HepG2 (cell line): ENCODE data around the gene NRN1L. TPM values are rescaled to one million over a fixed set of nuclear protein-coding genes. Genes with fewer than 3 reads are reported as not detected.

Experiments used
- AGO2 ChIP-seq: fragments of 200-400 bp; formaldehyde crosslinking; optimal IDR thresholded peaks from 2 replicates; pipeline ENCODE3; 2017; ENCODE audit warnings: mild to moderate bottlenecking, low read depth, low read length, moderate library complexity
- ATF6 ChIP-seq: sonication (generic); formaldehyde crosslinking; conservative IDR thresholded peaks from 2 replicates; pipeline ENCODE4 v1.4.0; 2020; ENCODE audit warnings: missing genetic modification reagents
- HES4 ChIP-seq: sonication (generic); formaldehyde crosslinking; IDR thresholded peaks from 2 replicates; pipeline ENCODE4 v1.9.0; 2021; ENCODE audit warnings: mild to moderate bottlenecking, missing genetic modification reagents, borderline replicate concordance
- HNRNPLL ChIP-seq: fragments of 200-400 bp; formaldehyde crosslinking; IDR thresholded peaks from 2 replicates; pipeline ENCODE4 v1.6.1; 2017; ENCODE audit warnings: mild to moderate bottlenecking, low read depth, low read length; ENCODE audit not compliant: poor library complexity, severe bottlenecking
- KDM1A ChIP-seq: IDR thresholded peaks from 2 replicates; pipeline ENCODE4 v1.6.1; 2016; ENCODE audit warnings: missing compliant biosample characterization
- KLF6 ChIP-seq: IDR thresholded peaks from 2 replicates; pipeline ENCODE4 v1.8.0; 2016; ENCODE audit warnings: missing biosample characterization, missing genetic modification reagents
- KMT2B ChIP-seq: IDR thresholded peaks from 2 replicates; pipeline ENCODE4 v1.6.1; 2016; ENCODE audit warnings: missing genetic modification reagents, missing compliant biosample characterization
- NFIB ChIP-seq: sonication (generic); formaldehyde crosslinking; IDR thresholded peaks from 2 replicates; pipeline ENCODE4 v1.9.0; 2021; ENCODE audit warnings: missing genetic modification reagents, mild to moderate bottlenecking, borderline replicate concordance
- NFIC ChIP-seq: IDR thresholded peaks from 2 replicates; pipeline ENCODE4 v1.6.1; 2012; ENCODE audit warnings: mild to moderate bottlenecking, low read length, inconsistent platforms
- RARA ChIP-seq: IDR thresholded peaks from 2 replicates; pipeline ENCODE4 v1.6.1; 2016; ENCODE audit warnings: missing genetic modification reagents, missing compliant biosample characterization
- SATB2 ChIP-seq: sonication (generic); formaldehyde crosslinking; IDR thresholded peaks from 2 replicates; pipeline ENCODE4 v1.5.0; 2020; ENCODE audit warnings: missing genetic modification reagents
- SRSF9 ChIP-seq: fragments of 200-400 bp; formaldehyde crosslinking; IDR thresholded peaks from 2 replicates; pipeline ENCODE4 v1.6.1; 2018; ENCODE audit warnings: borderline replicate concordance, mild to moderate bottlenecking, low read depth, low read length; ENCODE audit not compliant: insufficient read depth, poor library complexity, severe bottlenecking
- TCF12 ChIP-seq, 2 experiments: fragments of 450-650 bp in 1 of 2; sonication (generic) in 1 of 2; formaldehyde crosslinking in 1 of 2; IDR thresholded peaks; 2 replicates each; pipeline versions ENCODE4 v1.6.1 to v1.8.0; 2017 to 2022; ENCODE audit warnings: antibody characterized with exemption in 1 of 2, mild to moderate bottlenecking in 1 of 2, missing genetic modification reagents in 1 of 2, moderate library complexity in 1 of 2
- THRA ChIP-seq: sonication (generic); formaldehyde crosslinking; IDR thresholded peaks from 2 replicates; pipeline ENCODE4 v1.4.0; 2020; ENCODE audit warnings: missing genetic modification reagents, borderline replicate concordance
- WIZ ChIP-seq: sonication (generic); formaldehyde crosslinking; IDR thresholded peaks from 2 replicates; pipeline ENCODE4 v1.5.1; 2020; ENCODE audit warnings: mild to moderate bottlenecking, missing genetic modification reagents
- ZNF652 ChIP-seq: IDR thresholded peaks from 2 replicates; pipeline ENCODE4 v1.6.1; 2016; ENCODE audit warnings: low read depth, borderline replicate concordance
- ZNF7 ChIP-seq: IDR thresholded peaks from 2 replicates; pipeline ENCODE4 v1.6.1; 2016; ENCODE audit warnings: missing biosample characterization, missing genetic modification reagents
- polyA plus RNA-seq, 8 experiments: library from polyadenylated mRNA; depleted of rRNA in 3 of 8; stranded (reverse) in 7 of 8; unstranded in 1 of 8; fragments of >200 nt; fragmentation: Illumina TruSeq in 4 of 8; extraction: Trizol in 4 of 8; gene quantifications; 2 replicates each; pipeline versions ENCODE4 v1.2.1 to v1.2.3, GENCODE V29; 2011 to 2016; ENCODE audit warnings: low read depth in 4 of 8, missing spikeins in 1 of 8, mixed read lengths in 1 of 8; ENCODE audit not compliant: insufficient read depth in 1 of 8
- total RNA-seq, 5 experiments: library from RNA; depleted of rRNA; stranded (reverse); fragments of >200 nt; fragmentation: Illumina TruSeq; extraction: Trizol; gene quantifications; 2 replicates each; pipeline ENCODE4 v1.2.3, GENCODE V29; 2016; ENCODE audit warnings: low read depth in 1 of 5
- TF ChIP-seq, protein P1 (sequence below): sonication (generic); formaldehyde crosslinking; IDR thresholded peaks from 2 replicates; pipeline ENCODE4 v1.4.0; 2020; ENCODE audit warnings: mild to moderate bottlenecking, missing genetic modification reagents
- TF ChIP-seq, protein P2 (sequence below): sonication (generic); formaldehyde crosslinking; IDR thresholded peaks from 2 replicates; pipeline ENCODE4 v1.4.0; 2020; ENCODE audit warnings: missing genetic modification reagents
- TF ChIP-seq, protein P3 (sequence below): sonication (generic); formaldehyde crosslinking; IDR thresholded peaks from 2 replicates; pipeline ENCODE4 v1.5.0; 2020; ENCODE audit warnings: mild to moderate bottlenecking, missing genetic modification reagents, borderline replicate concordance

Gene NRN1L
- total and polyA plus RNA-seq, 2 of the 13 experiments (the other 11 are each of a cell fraction or from before 2014, with no cell fraction given): 0.53 to 1.2 TPM

- TF ChIP-seq, protein P1, sequence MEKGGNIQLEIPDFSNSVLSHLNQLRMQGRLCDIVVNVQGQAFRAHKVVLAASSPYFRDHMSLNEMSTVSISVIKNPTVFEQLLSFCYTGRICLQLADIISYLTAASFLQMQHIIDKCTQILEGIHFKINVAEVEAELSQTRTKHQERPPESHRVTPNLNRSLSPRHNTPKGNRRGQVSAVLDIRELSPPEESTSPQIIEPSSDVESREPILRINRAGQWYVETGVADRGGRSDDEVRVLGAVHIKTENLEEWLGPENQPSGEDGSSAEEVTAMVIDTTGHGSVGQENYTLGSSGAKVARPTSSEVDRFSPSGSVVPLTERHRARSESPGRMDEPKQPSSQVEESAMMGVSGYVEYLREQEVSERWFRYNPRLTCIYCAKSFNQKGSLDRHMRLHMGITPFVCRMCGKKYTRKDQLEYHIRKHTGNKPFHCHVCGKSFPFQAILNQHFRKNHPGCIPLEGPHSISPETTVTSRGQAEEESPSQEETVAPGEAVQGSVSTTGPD (CRISPR knock-in tag): no peak
- TF ChIP-seq ATF6 (peak; percentile 92; the same call in 1 of the 2 replicates), NFIB (CRISPR knock-in tag) (no peak), ZNF652 (CRISPR knock-in tag) (no peak), SRSF9 (no peak), HNRNPLL (no peak), RARA (CRISPR knock-in tag) (0 out of 2 replicates have a peak, but pooled peaks have one; percentile 12), ZNF7 (CRISPR knock-in tag) (no peak), TCF12 (IDR thresholded peaks at IDR 0.05) (no peak), TCF12 (CRISPR knock-in tag; IDR thresholded peaks at IDR 0.05) (no peak), HES4 (CRISPR knock-in tag) (0 out of 2 replicates have a peak, but pooled peaks have one; percentile 85), KDM1A (CRISPR knock-in tag) (no peak), THRA (CRISPR knock-in tag) (peak; percentile 37; the same call in 1 of the 2 replicates), SATB2 (no peak), KMT2B (CRISPR knock-in tag) (peak; percentile 78), KLF6 (CRISPR knock-in tag) (peak; percentile 78), WIZ (CRISPR knock-in tag) (no peak), AGO2 (no peak), NFIC (no peak)
- TF ChIP-seq, protein P2, sequence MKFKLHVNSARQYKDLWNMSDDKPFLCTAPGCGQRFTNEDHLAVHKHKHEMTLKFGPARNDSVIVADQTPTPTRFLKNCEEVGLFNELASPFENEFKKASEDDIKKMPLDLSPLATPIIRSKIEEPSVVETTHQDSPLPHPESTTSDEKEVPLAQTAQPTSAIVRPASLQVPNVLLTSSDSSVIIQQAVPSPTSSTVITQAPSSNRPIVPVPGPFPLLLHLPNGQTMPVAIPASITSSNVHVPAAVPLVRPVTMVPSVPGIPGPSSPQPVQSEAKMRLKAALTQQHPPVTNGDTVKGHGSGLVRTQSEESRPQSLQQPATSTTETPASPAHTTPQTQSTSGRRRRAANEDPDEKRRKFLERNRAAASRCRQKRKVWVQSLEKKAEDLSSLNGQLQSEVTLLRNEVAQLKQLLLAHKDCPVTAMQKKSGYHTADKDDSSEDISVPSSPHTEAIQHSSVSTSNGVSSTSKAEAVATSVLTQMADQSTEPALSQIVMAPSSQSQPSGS (CRISPR knock-in tag): peak; percentile 70; the same call in 1 of the 2 replicates
- TF ChIP-seq, protein P3, sequence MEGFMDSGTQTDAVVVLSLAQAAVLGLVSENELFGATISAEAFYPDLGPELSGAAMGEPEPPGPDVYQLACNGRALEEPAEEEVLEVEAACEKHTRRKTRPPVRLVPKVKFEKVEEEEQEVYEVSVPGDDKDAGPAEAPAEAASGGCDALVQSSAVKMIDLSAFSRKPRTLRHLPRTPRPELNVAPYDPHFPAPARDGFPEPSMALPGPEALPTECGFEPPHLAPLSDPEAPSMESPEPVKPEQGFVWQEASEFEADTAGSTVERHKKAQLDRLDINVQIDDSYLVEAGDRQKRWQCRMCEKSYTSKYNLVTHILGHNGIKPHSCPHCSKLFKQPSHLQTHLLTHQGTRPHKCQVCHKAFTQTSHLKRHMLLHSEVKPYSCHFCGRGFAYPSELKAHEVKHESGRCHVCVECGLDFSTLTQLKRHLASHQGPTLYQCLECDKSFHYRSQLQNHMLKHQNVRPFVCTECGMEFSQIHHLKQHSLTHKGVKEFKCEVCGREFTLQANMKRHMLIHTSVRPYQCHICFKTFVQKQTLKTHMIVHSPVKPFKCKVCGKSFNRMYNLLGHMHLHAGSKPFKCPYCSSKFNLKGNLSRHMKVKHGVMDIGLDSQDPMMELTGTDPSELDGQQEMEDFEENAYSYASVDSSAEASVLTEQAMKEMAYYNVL (CRISPR knock-in tag): no peak
Observed at GRCh38 chr16:67841816-67842508, 42.7 kb upstream of the NRN1L start, which contains the start of gene THAP11 (continued).
